Natural killer cell (primary cell): Measurements from ENCODE around the gene RPUSD3. TPM values are rescaled to one million over a fixed set of nuclear protein-coding genes. Genes with fewer than 3 reads are reported as not detected.

Source experiments
- ATAC-seq, 3 donors: fragments of 150-1000 bp in 2 of 3; fragments of 200-7000 bp in 1 of 3; cut with Tn5 transposase; 1 replicate in 1 of 3; 2 replicates in 2 of 3; pipeline ENCODE4 v1.10.0; 2021; ENCODE audit warnings: mild to moderate bottlenecking in 2 of 3, moderate library complexity in 2 of 3
- DNase-seq, 2 donors: peaks; one replicate each; pipeline versions ENCODE4 v3.0.0 to v3.0.0-alpha.2; 2013 to 2021; ENCODE audit warnings: mixed read lengths in 1 of 2
- H3K27ac ChIP-seq: one replicate; pipeline ENCODE4 v1.5.1; 2013; ENCODE audit warnings: mild to moderate bottlenecking, low read length
- H3K27me3 ChIP-seq: one replicate; pipeline ENCODE4 v1.6.1; 2013; ENCODE audit warnings: low read length; ENCODE audit not compliant: control insufficient read depth, insufficient read depth
- H3K36me3 ChIP-seq: one replicate; pipeline ENCODE4 v1.6.1; 2013; ENCODE audit warnings: low read length; ENCODE audit not compliant: control insufficient read depth, insufficient read depth
- H3K4me1 ChIP-seq: one replicate; pipeline ENCODE4 v1.6.1; 2013; ENCODE audit warnings: low read length; ENCODE audit not compliant: control insufficient read depth, insufficient read depth
- H3K4me3 ChIP-seq: one replicate; pipeline ENCODE4 v1.5.1; 2013; ENCODE audit warnings: low read length
- H3K9me3 ChIP-seq: one replicate; pipeline ENCODE4 v1.6.1; 2013; ENCODE audit warnings: low read length; ENCODE audit not compliant: control insufficient read depth, insufficient read depth
- H3K27ac Mint-ChIP-seq, 2 donors: one replicate each; pipeline ENCODE4 v1.8.0; 2022; ENCODE audit warnings: mild to moderate bottlenecking in 2 of 2, mixed read lengths in 2 of 2, moderate library complexity in 1 of 2
- H3K27me3 Mint-ChIP-seq, 2 donors: one replicate each; pipeline ENCODE4 v1.8.0; 2022; ENCODE audit warnings: low read depth in 2 of 2, mixed read lengths in 2 of 2
- H3K36me3 Mint-ChIP-seq: one replicate; pipeline ENCODE4 v1.8.0; 2022; ENCODE audit warnings: mixed read lengths
- H3K4me1 Mint-ChIP-seq, 2 donors: one replicate each; pipeline ENCODE4 v1.8.0; 2022; ENCODE audit warnings: mixed read lengths in 2 of 2
- H3K4me3 Mint-ChIP-seq: one replicate; pipeline ENCODE4 v1.8.0; 2022; ENCODE audit warnings: mild to moderate bottlenecking, moderate library complexity, mixed read lengths
- H3K9me3 Mint-ChIP-seq, 2 donors: one replicate each; pipeline ENCODE4 v1.8.0; 2022; ENCODE audit warnings: mixed read lengths in 2 of 2
- WGBS: methylation state at CpG from one replicate; pipeline ENCODE4 v1.1.7; 2013; ENCODE audit warnings: missing lambda C conversion rate; ENCODE audit not compliant: insufficient coverage; 5-methylcytosine and 5-hydroxymethylcytosine counted together
- intact Hi-C: fragments of 100-400 bp; cut with micrococcal nuclease; formaldehyde crosslinking; loops from one replicate; pipeline ENCODE4 v1.14.2; 2022
- total RNA-seq, 4 donors: library from RNA; stranded (reverse); fragments of 120-200 nt in 1 of 4; gene quantifications; one replicate each; pipeline versions ENCODE4 v1.2.3 to v1.2.4, GENCODE V29; 2013 to 2022
- TF ChIP-seq, protein P1 (sequence below): fragments of 200-600 bp; IDR thresholded peaks from one replicate; pipeline ENCODE4 v1.8.0; 2022; ENCODE audit warnings: antibody characterized with exemption

Gene RPUSD3
- total RNA-seq, 3 donors from 2014 or later (not counting 1 experiment from before 2014, with no cell fraction given): 27.5 to 43.9 (median 30.9) TPM

DNA sequence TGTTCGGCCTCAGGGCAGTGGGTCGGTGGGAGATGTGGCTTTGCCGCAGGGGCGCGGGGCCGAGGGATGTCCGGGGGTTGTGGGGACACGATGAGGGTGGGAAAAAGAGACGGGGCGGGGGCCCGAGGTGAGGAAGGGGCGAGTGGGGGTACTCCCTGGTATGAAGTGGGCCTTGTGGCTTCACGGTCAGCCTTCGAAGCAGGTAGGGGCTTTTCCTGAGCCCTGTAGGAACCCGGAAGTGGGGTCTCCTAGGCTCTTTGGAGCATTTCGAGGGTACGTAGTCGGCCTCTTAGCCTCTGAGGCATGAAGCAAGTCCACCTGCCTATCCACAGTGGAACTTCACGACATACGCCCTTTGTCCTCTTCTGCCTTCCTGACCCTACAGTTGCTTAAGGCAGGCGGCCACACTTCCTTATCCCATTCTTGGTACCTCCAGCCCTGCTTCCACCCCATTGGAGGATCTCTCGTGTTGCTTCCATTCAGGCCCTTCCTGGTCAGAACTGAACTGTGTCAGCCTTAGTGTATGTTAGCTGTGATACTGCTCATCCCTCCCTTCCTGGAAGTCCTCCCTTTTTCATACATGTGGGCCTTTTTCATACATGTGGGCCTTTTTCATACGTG, 50.5 kb downstream of the RPUSD3 start:
- WGBS: under 1% methylated on average over 23 of the region's 23 CpGs
- intact Hi-C loops: loop anchor here (2.0 to 5.0 kb wide), 2 partner anchors 16 to 61 kb away; partner anchors contain the start of gene BRPF1
- H3K4me3 Mint-ChIP-seq: peak overlapping the region; percentile 92
- no peaks in the 10 kb centered on the region for H3K27me3 Mint-ChIP-seq
- peaks cover 39% of the 10 kb centered on the region for H3K36me3 ChIP-seq
- TF ChIP-seq, protein P1, sequence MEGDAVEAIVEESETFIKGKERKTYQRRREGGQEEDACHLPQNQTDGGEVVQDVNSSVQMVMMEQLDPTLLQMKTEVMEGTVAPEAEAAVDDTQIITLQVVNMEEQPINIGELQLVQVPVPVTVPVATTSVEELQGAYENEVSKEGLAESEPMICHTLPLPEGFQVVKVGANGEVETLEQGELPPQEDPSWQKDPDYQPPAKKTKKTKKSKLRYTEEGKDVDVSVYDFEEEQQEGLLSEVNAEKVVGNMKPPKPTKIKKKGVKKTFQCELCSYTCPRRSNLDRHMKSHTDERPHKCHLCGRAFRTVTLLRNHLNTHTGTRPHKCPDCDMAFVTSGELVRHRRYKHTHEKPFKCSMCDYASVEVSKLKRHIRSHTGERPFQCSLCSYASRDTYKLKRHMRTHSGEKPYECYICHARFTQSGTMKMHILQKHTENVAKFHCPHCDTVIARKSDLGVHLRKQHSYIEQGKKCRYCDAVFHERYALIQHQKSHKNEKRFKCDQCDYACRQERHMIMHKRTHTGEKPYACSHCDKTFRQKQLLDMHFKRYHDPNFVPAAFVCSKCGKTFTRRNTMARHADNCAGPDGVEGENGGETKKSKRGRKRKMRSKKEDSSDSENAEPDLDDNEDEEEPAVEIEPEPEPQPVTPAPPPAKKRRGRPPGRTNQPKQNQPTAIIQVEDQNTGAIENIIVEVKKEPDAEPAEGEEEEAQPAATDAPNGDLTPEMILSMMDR: no peak
- H3K4me3 ChIP-seq: peak overlapping the region; percentile 79
- H3K4me1 ChIP-seq: peaks cover 49% of the 10 kb centered on the region
- H3K9me3 ChIP-seq: no peaks in the 10 kb centered on the region
- no peaks in the 10 kb centered on the region for H3K9me3 Mint-ChIP-seq
- no peaks in the 10 kb centered on the region for H3K36me3 Mint-ChIP-seq
- ATAC-seq (peak in 1 of 3 donors; percentile 4), DNase-seq (peak in 1 of 2 donors; percentile 57)
- peak overlapping the region; percentile 88 for H3K27ac ChIP-seq
- peak overlapping the region; percentile 94 to 99 for H3K27ac Mint-ChIP-seq
- H3K27me3 ChIP-seq: no peaks in the 10 kb centered on the region
- peaks cover 60 to 71% of the 10 kb centered on the region in 2 donors for H3K4me1 Mint-ChIP-seq

DNA sequence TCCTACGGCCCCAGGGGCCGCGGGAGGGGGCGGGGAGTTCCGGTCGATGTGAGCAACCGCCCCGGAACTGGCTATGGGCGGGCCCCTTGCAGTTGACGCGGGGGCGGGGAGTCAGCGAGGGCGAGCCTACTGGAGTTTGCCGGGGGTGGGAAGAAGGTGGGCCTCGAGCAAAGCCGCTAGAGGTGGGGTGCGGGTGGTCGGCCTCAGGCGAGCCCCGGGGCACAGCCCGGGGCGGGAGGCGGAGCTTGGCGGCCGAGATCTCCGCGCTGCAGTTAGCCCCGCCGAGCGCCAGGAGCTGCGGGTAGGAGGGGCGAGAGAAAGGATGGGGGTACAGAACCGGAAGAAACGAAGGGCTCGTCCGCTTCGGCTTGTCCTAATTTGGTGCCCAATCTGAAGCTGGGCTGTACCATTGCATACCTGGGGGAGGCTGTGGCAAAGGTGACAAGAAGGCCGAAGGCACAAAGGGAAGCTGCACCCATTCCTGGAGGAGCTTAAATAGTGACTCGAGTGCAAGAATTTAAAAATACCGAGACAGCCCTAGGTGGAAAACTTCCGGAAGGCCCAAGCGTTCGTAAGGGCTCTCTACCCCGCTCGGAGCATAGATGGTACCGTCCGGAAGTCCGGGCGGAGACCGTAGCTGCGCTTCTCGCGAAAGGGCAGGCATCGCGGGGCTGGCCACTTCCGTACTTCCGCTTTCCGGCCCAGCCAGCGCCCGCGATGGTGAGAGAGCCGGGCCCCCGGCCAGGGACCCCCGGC, 51.2 kb downstream of the RPUSD3 start, which contains the start of the genes ARPC4 and TADA3:
ARPC4 (plus strand) TSS at position 678 of the 756 bp plus-strand sequence; CDS start at position 718, 40 bp downstream.
TADA3 (minus strand) TSS at position 69 of the 756 bp plus-strand sequence. CDS start 1,007 bp downstream, outside the sequence.
- Histone ChIP-seq H3K4me1 (peaks cover 47% of the 10 kb centered on the region), H3K27ac (peak within 1 kb of the TSS; percentile 88), H3K27me3 (no peaks in the 10 kb centered on the region), H3K4me3 (peak within 1 kb of the TSS; percentile 79), H3K9me3 (no peaks in the 10 kb centered on the region), H3K36me3 (peaks cover 36% of the 10 kb centered on the region)
- ATAC-seq (peak; percentile 84 to 93 (median 84)), DNase-seq (peak; percentile 91 to 96)
- peaks cover 58 to 71% of the 10 kb centered on the region in 2 donors for H3K4me1 Mint-ChIP-seq
- peaks cover 3% of the 10 kb centered on the region for H3K36me3 Mint-ChIP-seq
- H3K27ac Mint-ChIP-seq: peak within 1 kb of the TSS; percentile 94 to 99
- no peaks in the 10 kb centered on the region for H3K9me3 Mint-ChIP-seq
- no peaks in the 10 kb centered on the region for H3K27me3 Mint-ChIP-seq
- intact Hi-C loops: loop anchor here (1.0 to 5.0 kb wide), 4 partner anchors 16 to 143 kb away; partner anchors contain the start of genes BRPF1 and MTMR14
- WGBS: under 1% methylated on average over 65 of the region's 65 CpGs
- H3K4me3 Mint-ChIP-seq: peak within 1 kb of the TSS; percentile 92
- TF ChIP-seq, protein P1: no peak

DNA sequence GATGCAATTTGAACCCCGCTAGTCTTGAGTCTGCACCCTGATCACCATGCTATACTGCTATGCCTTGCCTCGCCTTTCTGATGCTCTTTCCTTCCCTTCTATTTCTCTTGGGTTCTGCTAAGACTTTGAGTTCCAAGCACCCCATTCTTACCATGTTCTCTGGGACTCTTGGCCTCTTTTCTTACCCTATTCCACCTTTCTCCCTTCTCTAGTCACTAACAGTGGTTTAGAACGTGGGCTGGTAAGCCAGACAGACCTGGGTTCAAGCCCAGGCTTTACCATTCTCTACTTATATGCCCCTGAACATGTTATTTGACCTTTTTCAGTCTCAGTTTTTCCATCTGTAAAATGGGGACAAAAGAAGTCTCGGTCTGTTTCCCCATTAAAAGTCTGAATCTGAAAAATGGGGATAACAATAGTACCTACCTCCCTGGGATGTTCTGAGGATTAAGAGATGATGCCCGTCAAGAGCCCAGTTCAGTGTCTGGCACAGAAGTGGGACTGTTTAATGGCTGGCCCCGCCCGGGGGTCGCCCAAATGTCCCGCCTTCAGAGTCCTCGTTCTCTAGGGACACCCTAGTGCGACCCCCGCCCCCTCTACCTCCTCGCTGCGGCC, 51.9 kb downstream of the RPUSD3 start:
- no peak for ATAC-seq
- Histone ChIP-seq H3K27ac (peak overlapping the region; percentile 88), H3K27me3 (no peaks in the 10 kb centered on the region), H3K36me3 (peaks cover 33% of the 10 kb centered on the region), H3K9me3 (no peaks in the 10 kb centered on the region), H3K4me1 (peaks cover 43% of the 10 kb centered on the region), H3K4me3 (peak overlapping the region; percentile 79)
- peak overlapping the region; percentile 92 for H3K4me3 Mint-ChIP-seq
- intact Hi-C loops: loop anchor here (1.0 to 5.0 kb wide), 4 partner anchors 17 to 143 kb away; partner anchors contain the start of genes BRPF1 and MTMR14
- WGBS: 9% methylated on average over 14 of the region's 14 CpGs
- H3K36me3 Mint-ChIP-seq: peaks cover 7% of the 10 kb centered on the region
- DNase-seq: peak in 1 of 2 donors; percentile 23
- H3K27ac Mint-ChIP-seq: peak overlapping the region; percentile 94 to 99
- no peaks in the 10 kb centered on the region for H3K9me3 Mint-ChIP-seq
- peaks cover 54 to 71% of the 10 kb centered on the region in 2 donors for H3K4me1 Mint-ChIP-seq
- H3K27me3 Mint-ChIP-seq: no peaks in the 10 kb centered on the region
- TF ChIP-seq, protein P1: no peak
